ENCODE data around the gene ENKD1. TPM values are rescaled to one million over a fixed set of nuclear protein-coding genes. Genes with fewer than 3 reads are reported as not detected.

The ENKD1 gene
- total RNA-seq, 1 donor from 2014 or later = 5.1 TPM

GRCh38 chr16:67653128-67653788 is 13.3 kb downstream of the ENKD1 start:
- intact Hi-C loops (cut with micrococcal nuclease) = no loop called here

- intact Hi-C loops (cut with micrococcal nuclease) = no loop called here
Observed at GRCh38 chr16:67652578-67653127, 13.9 kb downstream of the ENKD1 start.

GRCh38 chr16:67651847-67652246 is 14.7 kb downstream of the ENKD1 start:
- intact Hi-C loops (cut with micrococcal nuclease) = no loop called here

GRCh38 chr16:67651039-67651438 is 15.5 kb downstream of the ENKD1 start:
- intact Hi-C loops (cut with micrococcal nuclease) = no loop called here

- intact Hi-C loops (cut with micrococcal nuclease) = no loop called here
Observed at GRCh38 chr16:67650023-67650422, 16.5 kb downstream of the ENKD1 start.

GRCh38 chr16:67649494-67649931 is 17.0 kb downstream of the ENKD1 start:
- intact Hi-C loops (cut with micrococcal nuclease) = no loop called here

GRCh38 chr16:67648764-67649407 is 17.7 kb downstream of the ENKD1 start:
- intact Hi-C loops (cut with micrococcal nuclease) = no loop called here

GRCh38 chr16:67648088-67648763 is 18.3 kb downstream of the ENKD1 start:
- intact Hi-C loops (cut with micrococcal nuclease) = no loop called here

- intact Hi-C loops (cut with micrococcal nuclease) = no loop called here
Observed at GRCh38 chr16:67647681-67648080, 18.9 kb downstream of the ENKD1 start.

GRCh38 chr16:67647111-67647651 is 19.4 kb downstream of the ENKD1 start:
- intact Hi-C loops (cut with micrococcal nuclease) = no loop called here

GRCh38 chr16:67645397-67646121 is 21.0 kb downstream of the ENKD1 start:
- intact Hi-C loops (cut with micrococcal nuclease) = loop anchor here (1.0 to 2.0 kb wide), 3 partner anchors 15 to 98 kb away; partner anchors contain the start of genes ACD, CTCF and PARD6A

- intact Hi-C loops (cut with micrococcal nuclease) = loop anchor here (1.0 to 2.0 kb wide), 2 partner anchors 17 to 123 kb away; partner anchors contain the start of genes ACD and PARD6A
Observed at GRCh38 chr16:67644038-67644437, 22.5 kb downstream of the ENKD1 start.

- intact Hi-C loops (cut with micrococcal nuclease) = no loop called here
Observed at GRCh38 chr16:67641779-67642708, 24.5 kb downstream of the ENKD1 start.

GRCh38 chr16:67637625-67638024 is 28.9 kb downstream of the ENKD1 start:
- intact Hi-C loops (cut with micrococcal nuclease) = no loop called here

- intact Hi-C loops (cut with micrococcal nuclease) = no loop called here
Observed at GRCh38 chr16:67636713-67637112, 29.8 kb downstream of the ENKD1 start.

GRCh38 chr16:67632415-67633172 is 34.0 kb downstream of the ENKD1 start:
- intact Hi-C loops (cut with micrococcal nuclease) = no loop called here

GRCh38 chr16:67628216-67628615 is 38.3 kb downstream of the ENKD1 start:
- intact Hi-C loops (cut with micrococcal nuclease) = no loop called here

GRCh38 chr16:67613808-67614207 is 52.7 kb downstream of the ENKD1 start:
- intact Hi-C loops (cut with micrococcal nuclease) = no loop called here
